LNCAP (cell line): ENCODE results near the gene EBLN1.

ENCODE experiments used
- CTCF ChIP-seq: fragments of 450-650 bp; IDR thresholded peaks from 2 replicates; pipeline ENCODE4 v1.5.1; 2017; ENCODE audit warnings: mild to moderate bottlenecking

EBLN1 gene

DNA sequence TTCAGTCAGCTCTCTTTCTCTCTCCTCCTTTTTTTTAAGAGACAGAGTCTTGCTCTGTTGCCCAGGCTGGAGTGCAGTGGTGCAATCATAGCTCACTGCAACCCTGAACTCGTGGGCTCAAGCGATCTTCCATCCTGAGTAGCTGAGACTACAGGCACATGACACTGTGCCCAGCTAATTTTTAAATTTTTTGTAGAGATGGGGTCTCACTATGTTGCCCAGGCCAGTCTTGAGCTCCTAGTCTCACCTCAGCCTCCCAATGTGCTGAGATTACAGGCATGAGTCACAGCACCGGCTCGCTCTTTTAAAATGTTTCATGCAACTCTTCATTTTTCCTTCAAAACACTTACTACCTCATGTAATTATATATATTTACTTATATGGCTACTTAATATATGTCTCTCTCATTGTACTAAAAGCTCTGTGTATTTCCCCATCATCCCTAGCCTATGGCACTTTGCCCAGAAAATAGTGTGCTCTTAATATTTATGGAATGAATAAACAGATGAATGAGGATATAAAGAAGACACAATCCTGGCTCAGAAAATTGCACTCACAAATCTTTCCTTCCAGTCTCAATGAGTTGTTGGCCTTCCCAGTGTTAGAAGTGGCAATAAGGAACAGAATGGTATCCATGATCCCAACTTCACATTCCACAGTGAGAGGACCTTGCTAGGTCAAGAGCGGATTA is 33.9 kb downstream of the EBLN1 start:
- TF ChIP-seq CTCF, result no peak

- no peak for TF ChIP-seq CTCF
These were observed 37.1 kb downstream of the EBLN1 start for GRCh38 chr10:22180724-22181123.

- TF ChIP-seq CTCF, result no peak
These were observed 43.4 kb downstream of the EBLN1 start for GRCh38 chr10:22174442-22174841.

GRCh38 chr10:22171131-22171530 is 46.7 kb downstream of the EBLN1 start:
- TF ChIP-seq CTCF, result no peak

- TF ChIP-seq CTCF, result no peak
These were observed 47.2 kb downstream of the EBLN1 start for GRCh38 chr10:22170582-22170981.

GRCh38 chr10:22159979-22160378 is 57.8 kb downstream of the EBLN1 start:
- TF ChIP-seq CTCF, result no peak

DNA sequence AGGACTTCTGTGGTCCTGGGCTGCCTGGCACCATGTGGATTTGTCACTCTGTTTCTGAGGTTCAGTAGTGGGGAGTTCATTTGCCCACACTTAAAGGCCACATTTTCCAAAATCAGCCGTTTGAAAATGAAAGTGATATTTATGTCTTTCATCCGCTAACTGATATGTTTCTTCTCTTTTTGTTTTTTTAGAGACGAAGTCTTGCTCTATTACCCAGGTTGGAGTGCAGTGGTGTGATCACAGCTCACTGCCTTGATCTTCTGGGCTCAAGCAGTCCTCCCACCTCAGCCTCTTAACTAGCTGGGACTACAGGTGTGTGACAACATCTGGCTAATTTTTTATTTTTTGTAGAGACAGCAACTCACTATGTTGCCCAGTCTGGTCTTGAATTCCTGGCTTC is 58.6 kb downstream of the EBLN1 start:
- TF ChIP-seq CTCF, result no peak
